PC-9 (cell line): ENCODE data around the gene CDH22.

ENCODE experiments used
- EZH2 ChIP-seq: fragments of 200-600 bp; sonication (generic); IDR thresholded peaks from 2 replicates; pipeline ENCODE4 v1.8.0; 2017; ENCODE audit warnings: antibody characterized with exemption, low read depth
- TF ChIP-seq, protein P1 (sequence below): fragments of 200-600 bp; sonication (generic); conservative IDR thresholded peaks from 2 replicates; pipeline ENCODE4 v1.6.1; 2017; ENCODE audit warnings: mixed run types, antibody characterized with exemption, mild to moderate bottlenecking, moderate library complexity

DNA sequence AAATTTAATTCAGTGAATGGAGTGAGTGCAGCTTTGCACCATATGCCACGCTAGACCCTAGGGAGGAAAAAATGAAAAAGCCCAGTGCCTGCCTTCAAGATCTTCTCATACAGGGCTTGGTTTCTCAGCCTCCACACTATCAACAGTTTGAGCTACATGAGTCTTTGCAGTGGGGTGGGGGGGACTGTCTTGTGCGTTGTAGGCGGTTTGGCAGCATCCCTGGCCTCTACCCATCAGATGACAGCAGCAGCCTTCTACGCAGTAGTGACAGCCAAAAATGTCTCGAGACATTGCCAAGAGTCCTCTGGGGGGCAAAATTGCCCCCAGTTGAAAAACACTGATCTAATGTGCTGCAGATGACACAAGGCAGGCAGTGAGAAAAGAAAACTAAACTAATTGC, 6.2 kb downstream of the CDH22 start:
- no peak for TF ChIP-seq EZH2
- TF ChIP-seq, protein P1, sequence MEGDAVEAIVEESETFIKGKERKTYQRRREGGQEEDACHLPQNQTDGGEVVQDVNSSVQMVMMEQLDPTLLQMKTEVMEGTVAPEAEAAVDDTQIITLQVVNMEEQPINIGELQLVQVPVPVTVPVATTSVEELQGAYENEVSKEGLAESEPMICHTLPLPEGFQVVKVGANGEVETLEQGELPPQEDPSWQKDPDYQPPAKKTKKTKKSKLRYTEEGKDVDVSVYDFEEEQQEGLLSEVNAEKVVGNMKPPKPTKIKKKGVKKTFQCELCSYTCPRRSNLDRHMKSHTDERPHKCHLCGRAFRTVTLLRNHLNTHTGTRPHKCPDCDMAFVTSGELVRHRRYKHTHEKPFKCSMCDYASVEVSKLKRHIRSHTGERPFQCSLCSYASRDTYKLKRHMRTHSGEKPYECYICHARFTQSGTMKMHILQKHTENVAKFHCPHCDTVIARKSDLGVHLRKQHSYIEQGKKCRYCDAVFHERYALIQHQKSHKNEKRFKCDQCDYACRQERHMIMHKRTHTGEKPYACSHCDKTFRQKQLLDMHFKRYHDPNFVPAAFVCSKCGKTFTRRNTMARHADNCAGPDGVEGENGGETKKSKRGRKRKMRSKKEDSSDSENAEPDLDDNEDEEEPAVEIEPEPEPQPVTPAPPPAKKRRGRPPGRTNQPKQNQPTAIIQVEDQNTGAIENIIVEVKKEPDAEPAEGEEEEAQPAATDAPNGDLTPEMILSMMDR: no peak
